ENCODE measurements around the gene SESN3. TPM values are rescaled to one million over a fixed set of nuclear protein-coding genes. Genes with fewer than 3 reads are reported as not detected.

Gene SESN3
- total and polyA plus RNA-seq, 12 donors = 5.9 to 90.0 (median 36.6) TPM

DNA sequence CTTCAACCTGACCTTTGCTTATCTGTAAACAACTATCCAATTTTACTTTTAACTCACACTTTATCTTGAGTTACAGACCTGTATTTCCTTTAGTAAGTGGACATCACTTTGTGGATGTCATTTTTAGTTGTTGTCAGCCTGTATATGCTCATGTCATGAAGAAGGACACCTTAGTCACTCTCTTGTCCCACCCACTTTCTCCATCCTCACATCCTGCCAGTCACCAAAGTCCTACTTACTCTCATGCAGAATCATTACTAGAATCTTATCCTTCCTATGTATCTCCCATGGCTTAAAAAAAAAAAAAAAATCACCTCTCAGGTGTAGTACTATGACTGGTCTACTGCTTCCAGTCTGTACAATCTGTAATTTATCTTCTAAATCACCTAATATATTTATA is 43.3 kb downstream of the SESN3 start:
- Histone ChIP-seq H3K36me3 (replicated peaks in 1 of 2) (peaks cover 0 to 12% of the 10 kb centered on the region in 2 donors), H3K4me1 (replicated peaks in 1 of 2) (no peaks in the 10 kb centered on the region), H3K27me3 (no peaks in the 10 kb centered on the region), H3K4me3 (no peak overlapping the region), H3K27ac (no peak overlapping the region), H3K9me3 (replicated peaks in 1 of 3) (no peaks in the 10 kb centered on the region)
- no peak for TF ChIP-seq POLR2A (IDR thresholded peaks at IDR 0.05)
- intact Hi-C loops (cut with DNase I) = no loop called here
- DNase-seq = no peak

DNA sequence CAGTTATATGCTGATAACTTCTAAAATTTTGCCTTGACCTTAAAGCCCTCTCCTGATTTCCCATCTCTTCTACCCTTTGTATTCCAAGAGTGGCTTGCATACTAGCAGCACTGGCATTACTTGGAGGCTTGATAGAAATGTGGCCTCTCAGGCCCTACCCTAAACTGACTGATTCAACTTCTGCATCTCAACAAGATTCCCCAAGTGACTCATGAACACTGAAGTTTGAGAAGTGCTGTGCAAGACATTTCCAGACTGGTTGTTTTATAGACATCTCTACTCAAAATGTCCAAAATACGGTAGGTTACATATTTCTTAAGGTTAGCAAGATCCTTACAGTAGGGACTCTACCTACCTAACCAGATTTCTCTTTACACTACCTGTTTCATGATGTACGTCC is 48.6 kb downstream of the SESN3 start:
- Histone ChIP-seq H3K9me3 (replicated peaks in 1 of 3) (no peaks in the 10 kb centered on the region), H3K4me3 (no peak overlapping the region), H3K36me3 (replicated peaks in 1 of 2) (peaks cover 0 to 24% of the 10 kb centered on the region in 2 donors), H3K27ac (no peak overlapping the region), H3K4me1 (replicated peaks in 1 of 2) (no peaks in the 10 kb centered on the region), H3K27me3 (no peaks in the 10 kb centered on the region)
- 93 to 100% (median 98%) methylated on average over 2 of the region's 2 CpGs for WGBS, 4 donors
- TF ChIP-seq, protein P1, sequence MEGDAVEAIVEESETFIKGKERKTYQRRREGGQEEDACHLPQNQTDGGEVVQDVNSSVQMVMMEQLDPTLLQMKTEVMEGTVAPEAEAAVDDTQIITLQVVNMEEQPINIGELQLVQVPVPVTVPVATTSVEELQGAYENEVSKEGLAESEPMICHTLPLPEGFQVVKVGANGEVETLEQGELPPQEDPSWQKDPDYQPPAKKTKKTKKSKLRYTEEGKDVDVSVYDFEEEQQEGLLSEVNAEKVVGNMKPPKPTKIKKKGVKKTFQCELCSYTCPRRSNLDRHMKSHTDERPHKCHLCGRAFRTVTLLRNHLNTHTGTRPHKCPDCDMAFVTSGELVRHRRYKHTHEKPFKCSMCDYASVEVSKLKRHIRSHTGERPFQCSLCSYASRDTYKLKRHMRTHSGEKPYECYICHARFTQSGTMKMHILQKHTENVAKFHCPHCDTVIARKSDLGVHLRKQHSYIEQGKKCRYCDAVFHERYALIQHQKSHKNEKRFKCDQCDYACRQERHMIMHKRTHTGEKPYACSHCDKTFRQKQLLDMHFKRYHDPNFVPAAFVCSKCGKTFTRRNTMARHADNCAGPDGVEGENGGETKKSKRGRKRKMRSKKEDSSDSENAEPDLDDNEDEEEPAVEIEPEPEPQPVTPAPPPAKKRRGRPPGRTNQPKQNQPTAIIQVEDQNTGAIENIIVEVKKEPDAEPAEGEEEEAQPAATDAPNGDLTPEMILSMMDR (IDR thresholded peaks at IDR 0.05) = no peak
- TF ChIP-seq POLR2A (IDR thresholded peaks at IDR 0.05) = no peak
- intact Hi-C loops (cut with DNase I) = no loop called here
- no peak for DNase-seq

DNA sequence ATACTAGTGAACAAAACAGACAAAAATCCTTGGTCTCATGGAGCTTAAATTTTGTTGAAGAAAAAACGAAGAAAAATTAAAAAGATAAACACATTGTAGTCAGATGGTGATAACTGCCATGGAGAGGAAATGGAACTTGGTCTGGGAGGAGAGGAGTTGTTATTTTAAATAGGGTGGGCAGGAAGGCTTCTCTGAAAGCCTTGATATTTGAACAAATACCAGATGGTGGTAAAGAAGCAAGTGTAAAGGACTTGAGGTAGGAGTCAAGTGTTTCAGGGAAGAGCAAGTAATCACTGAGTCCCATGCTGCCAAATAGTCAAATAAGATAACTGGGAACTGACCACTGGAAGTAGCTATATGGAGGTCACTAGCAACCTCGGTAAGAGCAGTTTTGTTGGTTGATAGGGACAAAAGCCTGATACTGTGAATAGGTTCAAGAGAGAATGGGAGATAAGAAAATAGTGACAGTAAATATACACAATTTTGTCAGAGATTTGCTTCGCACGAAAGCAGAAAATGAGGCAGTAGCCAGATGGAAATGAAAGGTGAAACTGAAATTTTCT is 55.1 kb downstream of the SESN3 start:
- Histone ChIP-seq H3K27me3 (no peaks in the 10 kb centered on the region), H3K36me3 (replicated peaks in 1 of 2) (peaks cover 0 to 30% of the 10 kb centered on the region in 2 donors), H3K4me3 (no peak overlapping the region), H3K4me1 (replicated peaks in 1 of 2) (no peaks in the 10 kb centered on the region), H3K27ac (no peak overlapping the region), H3K9me3 (replicated peaks in 1 of 3) (peaks cover 0 to 7% (median 0%) of the 10 kb centered on the region in 3 donors)
- DNase-seq = no peak
- TF ChIP-seq, protein P1 (IDR thresholded peaks at IDR 0.05) = no peak
- TF ChIP-seq POLR2A (IDR thresholded peaks at IDR 0.05) = no peak
- intact Hi-C loops (cut with DNase I) = no loop called here
- 81 to 88% (median 84%) methylated on average over 4 of the region's 4 CpGs for WGBS, 4 donors

DNA sequence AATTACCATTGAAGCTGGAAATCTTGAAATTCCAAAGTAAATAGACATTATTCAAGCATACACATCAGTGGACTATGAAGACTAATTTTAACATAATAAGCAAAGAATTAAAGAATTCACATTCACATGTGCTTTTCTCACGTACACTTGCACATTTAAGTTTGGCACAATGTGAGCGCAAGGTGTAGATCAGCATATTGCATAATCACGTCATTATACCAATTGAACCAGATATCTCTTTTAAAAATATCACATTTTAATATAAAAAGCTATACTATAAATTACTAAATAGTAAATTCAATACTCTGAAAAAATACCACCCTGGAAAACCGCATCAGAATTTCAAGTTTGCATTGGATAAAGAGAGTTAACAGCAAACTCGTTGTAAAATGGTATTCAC is 60.7 kb downstream of the SESN3 start:
- TF ChIP-seq POLR2A (IDR thresholded peaks at IDR 0.05) = no peak
- TF ChIP-seq, protein P1 (IDR thresholded peaks at IDR 0.05) = no peak
- Histone ChIP-seq H3K27ac (no peak overlapping the region), H3K4me3 (no peak overlapping the region), H3K36me3 (replicated peaks in 1 of 2) (peaks cover 0 to 2% of the 10 kb centered on the region in 2 donors), H3K27me3 (no peaks in the 10 kb centered on the region), H3K4me1 (replicated peaks in 1 of 2) (no peaks in the 10 kb centered on the region), H3K9me3 (replicated peaks in 1 of 3) (no peaks in the 10 kb centered on the region)
- intact Hi-C loops (cut with DNase I) = no loop called here
- DNase-seq = no peak
- 95 to 97% (median 96%) methylated on average over 5 of the region's 5 CpGs for WGBS, 4 donors

DNA sequence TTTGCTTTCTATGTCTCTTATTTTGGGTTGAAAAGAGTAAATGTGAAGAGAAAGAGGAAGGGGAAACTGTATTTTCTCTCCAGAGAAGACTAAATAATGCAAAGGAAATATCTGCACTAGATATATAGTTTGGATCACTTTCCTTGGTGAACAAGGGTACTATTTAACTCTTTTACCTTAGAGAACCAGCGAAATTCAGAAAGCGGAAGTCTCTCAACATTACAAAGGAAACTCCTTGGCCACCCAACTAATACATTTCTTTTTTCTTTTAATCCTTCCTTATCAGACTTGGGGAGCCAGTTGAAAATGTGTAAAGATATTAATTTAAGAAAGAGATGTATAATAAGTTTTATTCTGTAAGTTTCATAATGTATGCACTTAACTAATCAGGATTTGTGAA is 64.2 kb downstream of the SESN3 start:
- DNase-seq = no peak
- no peak for TF ChIP-seq POLR2A (IDR thresholded peaks at IDR 0.05)
- TF ChIP-seq, protein P1 (IDR thresholded peaks at IDR 0.05) = no peak
- no peaks in the 10 kb centered on the region for H3K27me3 ChIP-seq
- H3K9me3 ChIP-seq (replicated peaks in 1 of 3) = no peaks in the 10 kb centered on the region
- no peak overlapping the region for H3K27ac ChIP-seq
- WGBS, 4 donors = 84 to 92% (median 87%) methylated on average over 2 of the region's 2 CpGs
- intact Hi-C loops (cut with DNase I) = no loop called here
- no peaks in the 10 kb centered on the region for H3K4me1 ChIP-seq (replicated peaks in 1 of 2)
- no peak overlapping the region for H3K4me3 ChIP-seq
- no peaks in the 10 kb centered on the region for H3K36me3 ChIP-seq (replicated peaks in 1 of 2)

Data from adrenal gland (tissue), 12 donors.